Choroid plexus epithelial cell (primary cell): ENCODE measurements around the gene TLR8.

Source experiments
- DNase-seq: peaks from one replicate; pipeline ENCODE4 v3.0.0-alpha.2; 2010; ENCODE audit warnings: low read depth
- H3K4me3 ChIP-seq: 2 replicates; pipeline ENCODE4 v1.5.1; 2011; ENCODE audit warnings: low read depth, mild to moderate bottlenecking, control low read depth, low read length, moderate library complexity
- CTCF ChIP-seq: conservative IDR thresholded peaks from 2 replicates; pipeline ENCODE4 v1.5.1; 2011; ENCODE audit warnings: low read depth, mild to moderate bottlenecking, control low read depth, inconsistent platforms, low read length, moderate library complexity

Gene TLR8

DNA sequence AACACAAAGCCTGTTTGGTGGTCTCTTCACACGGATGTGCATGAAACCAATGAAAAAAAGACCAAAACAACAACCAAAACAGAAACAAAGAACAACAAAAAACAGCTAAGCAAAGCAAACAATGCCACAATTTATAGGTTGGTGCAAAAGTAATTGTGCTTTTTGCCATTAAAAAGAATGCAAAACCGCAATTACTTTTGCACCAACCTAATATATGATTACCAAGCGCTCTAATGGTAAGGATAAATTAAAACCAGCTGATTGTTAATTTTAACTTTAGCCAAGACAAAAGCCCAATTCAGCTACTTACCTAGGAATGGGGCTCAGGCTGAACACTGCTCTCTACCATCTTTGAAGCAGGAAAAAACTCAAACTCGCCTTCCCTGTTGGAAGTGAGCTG, 39.1 kb downstream of the TLR8 start:
- TF ChIP-seq CTCF = no peak
- no peak overlapping the region for H3K4me3 ChIP-seq
- no peak for DNase-seq

DNA sequence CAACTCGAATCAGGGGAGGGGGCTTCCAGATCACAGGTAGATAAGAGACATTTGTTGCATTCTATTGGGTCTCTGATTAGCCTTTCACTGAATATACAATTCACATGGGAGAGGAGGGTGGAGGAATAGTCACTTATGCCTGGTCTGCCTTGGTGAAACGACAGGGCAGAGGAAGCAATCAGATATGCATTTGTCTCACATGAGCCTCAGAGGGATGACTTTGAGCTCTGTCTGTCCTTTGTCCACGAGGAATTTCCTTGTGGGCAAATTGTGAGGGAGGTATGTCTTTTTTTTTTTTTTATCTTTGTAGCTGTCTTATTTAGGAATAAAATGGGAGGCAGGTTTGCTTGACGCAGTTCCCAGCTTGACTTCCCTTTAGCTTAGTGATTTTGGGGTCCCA, 40.0 kb downstream of the TLR8 start:
- H3K4me3 ChIP-seq = no peak overlapping the region
- no peak for DNase-seq
- no peak for TF ChIP-seq CTCF

- H3K4me3 ChIP-seq = no peak overlapping the region
- peak; percentile 91 for DNase-seq
- peak; percentile 98 for TF ChIP-seq CTCF
Observed at GRCh38 chrX:12946838-12947544, 40.6 kb downstream of the TLR8 start.

GRCh38 chrX:12947545-12948235, 41.3 kb downstream of the TLR8 start:
- no peak for TF ChIP-seq CTCF
- no peak overlapping the region for H3K4me3 ChIP-seq
- no peak for DNase-seq

DNA sequence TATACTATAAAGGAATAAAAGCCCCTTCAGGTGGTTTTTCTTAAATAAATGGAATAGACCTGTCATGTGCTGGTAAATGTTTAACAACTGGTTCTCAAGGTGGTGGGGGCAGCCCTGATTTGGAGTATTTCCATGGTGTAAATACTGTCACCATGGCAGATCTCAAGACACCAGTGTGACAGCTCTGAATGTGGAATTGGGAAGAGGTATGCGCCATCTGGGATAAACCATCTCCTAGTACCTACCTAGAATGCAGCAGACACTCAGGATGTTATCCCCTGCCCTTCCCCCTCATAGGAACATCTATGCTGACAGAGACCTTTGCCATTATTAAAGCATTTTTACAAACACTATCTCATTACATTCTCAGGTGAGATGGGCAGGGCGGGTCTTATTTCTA, 42.1 kb downstream of the TLR8 start:
- H3K4me3 ChIP-seq = no peak overlapping the region

GRCh38 chrX:12949205-12949926, 42.9 kb downstream of the TLR8 start:
- H3K4me3 ChIP-seq = no peak overlapping the region
- peak; percentile 56 for DNase-seq
- TF ChIP-seq CTCF = no peak

More for the DNA sequence above, 42.1 kb downstream of the TLR8 start:
- DNase-seq = no peak
- no peak for TF ChIP-seq CTCF
